Transverse colon (tissue), 4 donors: ENCODE measurements around the gene OSGIN1.

Experiments used
- POLR2AphosphoS5 ChIP-seq, 3 donors: sonication (generic); formaldehyde crosslinking; IDR thresholded peaks; one replicate each; pipeline ENCODE4 v1.6.1; 2016; ENCODE audit warnings: antibody characterized with exemption in 3 of 3
- TF ChIP-seq, protein P1 (sequence below), 5 experiments: fragments of 200-600 bp in 3 of 5; fragments of 450-650 bp in 2 of 5; sonication (generic) in 3 of 5; IDR thresholded peaks; 1 replicate in 2 of 5; 2 replicates in 3 of 5; pipeline ENCODE4 v1.5.1; 2016 to 2017; ENCODE audit warnings: antibody characterized with exemption in 5 of 5, inconsistent platforms in 3 of 5, mild to moderate bottlenecking in 2 of 5, moderate library complexity in 1 of 5

DNA sequence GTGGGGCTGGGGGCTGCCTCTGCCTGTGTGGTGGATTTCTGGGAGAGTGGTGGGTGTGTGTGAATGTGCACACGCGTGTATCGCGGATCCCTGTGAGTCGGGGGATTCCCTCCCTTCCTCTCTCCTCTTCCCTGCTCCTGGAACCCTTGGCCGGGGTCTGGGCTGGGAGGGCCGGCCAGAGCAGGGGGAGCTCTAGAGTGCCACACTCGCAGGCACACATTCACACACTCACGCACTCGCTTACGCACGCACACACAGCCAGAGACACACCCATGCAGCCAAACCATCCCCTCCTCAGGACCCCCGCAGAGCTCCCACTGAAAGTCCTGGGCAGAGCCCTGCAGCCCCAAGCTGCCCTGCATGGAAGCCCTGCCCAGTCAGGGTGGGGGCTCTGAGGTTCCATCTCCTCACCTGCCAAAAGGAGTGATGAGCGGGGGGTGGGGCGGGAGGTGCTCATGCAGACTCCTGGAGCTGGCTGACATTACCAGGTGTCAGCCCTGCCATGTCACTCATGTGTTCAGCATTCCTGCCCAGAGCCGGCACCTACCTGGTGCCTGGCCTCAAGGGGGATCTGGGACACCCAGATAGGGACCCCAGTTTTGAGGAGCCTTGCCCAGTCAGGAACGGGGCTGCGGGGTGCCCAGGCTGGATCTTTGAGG, 16.9 kb downstream of the OSGIN1 start:
- TF ChIP-seq, protein P1, sequence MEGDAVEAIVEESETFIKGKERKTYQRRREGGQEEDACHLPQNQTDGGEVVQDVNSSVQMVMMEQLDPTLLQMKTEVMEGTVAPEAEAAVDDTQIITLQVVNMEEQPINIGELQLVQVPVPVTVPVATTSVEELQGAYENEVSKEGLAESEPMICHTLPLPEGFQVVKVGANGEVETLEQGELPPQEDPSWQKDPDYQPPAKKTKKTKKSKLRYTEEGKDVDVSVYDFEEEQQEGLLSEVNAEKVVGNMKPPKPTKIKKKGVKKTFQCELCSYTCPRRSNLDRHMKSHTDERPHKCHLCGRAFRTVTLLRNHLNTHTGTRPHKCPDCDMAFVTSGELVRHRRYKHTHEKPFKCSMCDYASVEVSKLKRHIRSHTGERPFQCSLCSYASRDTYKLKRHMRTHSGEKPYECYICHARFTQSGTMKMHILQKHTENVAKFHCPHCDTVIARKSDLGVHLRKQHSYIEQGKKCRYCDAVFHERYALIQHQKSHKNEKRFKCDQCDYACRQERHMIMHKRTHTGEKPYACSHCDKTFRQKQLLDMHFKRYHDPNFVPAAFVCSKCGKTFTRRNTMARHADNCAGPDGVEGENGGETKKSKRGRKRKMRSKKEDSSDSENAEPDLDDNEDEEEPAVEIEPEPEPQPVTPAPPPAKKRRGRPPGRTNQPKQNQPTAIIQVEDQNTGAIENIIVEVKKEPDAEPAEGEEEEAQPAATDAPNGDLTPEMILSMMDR (IDR thresholded peaks at IDR 0.05), result no peak
- TF ChIP-seq POLR2AphosphoS5 (IDR thresholded peaks at IDR 0.05), result no peak
